Liver (tissue), 9 donors: ENCODE measurements around the gene HSD17B1. TPM values are rescaled to one million over a fixed set of nuclear protein-coding genes. Genes with fewer than 3 reads are reported as not detected.

Experiments
- DNase-seq: peaks from one replicate; pipeline ENCODE4 v3.0.0-alpha.2; 2017; ENCODE audit warnings: low spot score
- H3K27ac ChIP-seq, 2 donors: one replicate each; pipeline ENCODE4 v1.7.0; 2013; ENCODE audit warnings: inconsistent platforms in 2 of 2, low read length in 2 of 2, control low read depth in 1 of 2, low read depth in 1 of 2, mild to moderate bottlenecking in 1 of 2
- H3K27me3 ChIP-seq, 4 donors: one replicate each; pipeline versions ENCODE4 v1.6.1 to v1.7.0; 2013; ENCODE audit warnings: low read length in 3 of 4, inconsistent platforms in 1 of 4, mild to moderate bottlenecking in 1 of 4, moderate library complexity in 1 of 4; ENCODE audit not compliant: control insufficient read depth in 4 of 4, insufficient read depth in 4 of 4
- H3K36me3 ChIP-seq, 4 donors: one replicate each; pipeline versions ENCODE4 v1.6.1 to v1.7.0; 2013; ENCODE audit warnings: low read length in 3 of 4, mild to moderate bottlenecking in 3 of 4, low read depth in 1 of 4, moderate library complexity in 1 of 4; ENCODE audit not compliant: control insufficient read depth in 4 of 4, insufficient read depth in 3 of 4
- H3K4me1 ChIP-seq, 4 donors: one replicate each; pipeline versions ENCODE4 v1.6.1 to v1.7.0; 2013; ENCODE audit warnings: low read length in 3 of 4, mild to moderate bottlenecking in 3 of 4, moderate library complexity in 1 of 4; ENCODE audit not compliant: control insufficient read depth in 4 of 4, insufficient read depth in 4 of 4
- H3K4me3 ChIP-seq, 3 donors: one replicate each; pipeline versions ENCODE4 v1.6.1 to v1.7.0; 2013; ENCODE audit warnings: low read length in 3 of 3, control low read depth in 1 of 3, low read depth in 1 of 3, mild to moderate bottlenecking in 1 of 3
- H3K9ac ChIP-seq, 2 donors: one replicate each; pipeline ENCODE4 v1.7.0; 2013; ENCODE audit warnings: low read length in 2 of 2, mild to moderate bottlenecking in 2 of 2, moderate library complexity in 2 of 2, control low read depth in 1 of 2, low read depth in 1 of 2
- H3K9me3 ChIP-seq, 4 donors: one replicate each; pipeline versions ENCODE4 v1.6.1 to v1.7.0; 2013; ENCODE audit warnings: low read length in 3 of 4; ENCODE audit not compliant: control insufficient read depth in 4 of 4
- FOXA1 ChIP-seq: IDR thresholded peaks from 2 replicates; pipeline ENCODE4 v1.6.1; 2016; ENCODE audit warnings: antibody characterized with exemption
- FOXA2 ChIP-seq: IDR thresholded peaks from 2 replicates; pipeline ENCODE4 v1.6.1; 2016; ENCODE audit warnings: antibody characterized with exemption
- HNF4A ChIP-seq, 2 donors: conservative IDR thresholded peaks; 2 replicates each; pipeline ENCODE4 v1.6.1; 2016; ENCODE audit warnings: antibody characterized with exemption in 2 of 2, mild to moderate bottlenecking in 2 of 2
- JUND ChIP-seq, 2 donors: IDR thresholded peaks; 2 replicates each; pipeline ENCODE4 v1.6.1; 2016; ENCODE audit warnings: antibody characterized with exemption in 2 of 2
- NR2F2 ChIP-seq: IDR thresholded peaks from 2 replicates; pipeline ENCODE4 v1.6.1; 2016; ENCODE audit warnings: antibody characterized with exemption
- SP1 ChIP-seq: IDR thresholded peaks from 2 replicates; pipeline ENCODE4 v1.6.1; 2018; ENCODE audit warnings: antibody characterized with exemption, mild to moderate bottlenecking
- TAF1 ChIP-seq: conservative IDR thresholded peaks from 2 replicates; pipeline ENCODE4 v1.6.1; 2016; ENCODE audit warnings: antibody characterized with exemption, mild to moderate bottlenecking
- WGBS: extraction: QIAGEN DNeasy Blood & Tissue Kit; methylation state at CpG from one replicate; pipeline ENCODE4 v1.1.7; 2013; 5-methylcytosine and 5-hydroxymethylcytosine counted together
- polyA plus RNA-seq, 2 donors: library from polyadenylated mRNA; stranded (reverse) in 1 of 2; unstranded in 1 of 2; fragments of 200-250 nt in 1 of 2; fragments of >200 nt in 1 of 2; fragmentation: Nextera tagmentation in 1 of 2; extraction: Ambion mirVana in 1 of 2; gene quantifications; one replicate each; pipeline versions ENCODE4 v1.2.1 to v1.2.3, GENCODE V29; 2013 to 2015
- total RNA-seq, 2 donors: library from RNA; depleted of rRNA; stranded (reverse); fragments of >200 nt; gene quantifications; one replicate each; pipeline ENCODE4 v1.2.3, GENCODE V29; 2014
- TF ChIP-seq, protein P1 (sequence below): IDR thresholded peaks from 2 replicates; pipeline ENCODE4 v1.6.1; 2016; ENCODE audit warnings: antibody characterized with exemption, mild to moderate bottlenecking
- TF ChIP-seq, protein P2 (sequence below): IDR thresholded peaks from 2 replicates; pipeline ENCODE4 v1.6.1; 2016; ENCODE audit warnings: antibody characterized with exemption
- donor health status: healthy.
- donor health status: healthy.
- donor health status: healthy.
- donor health status: healthy.
- donor health status: healthy.

The HSD17B1 gene
- total and polyA plus RNA-seq, 4 donors, result 0.67 to 1.8 (median 1.0) TPM

DNA sequence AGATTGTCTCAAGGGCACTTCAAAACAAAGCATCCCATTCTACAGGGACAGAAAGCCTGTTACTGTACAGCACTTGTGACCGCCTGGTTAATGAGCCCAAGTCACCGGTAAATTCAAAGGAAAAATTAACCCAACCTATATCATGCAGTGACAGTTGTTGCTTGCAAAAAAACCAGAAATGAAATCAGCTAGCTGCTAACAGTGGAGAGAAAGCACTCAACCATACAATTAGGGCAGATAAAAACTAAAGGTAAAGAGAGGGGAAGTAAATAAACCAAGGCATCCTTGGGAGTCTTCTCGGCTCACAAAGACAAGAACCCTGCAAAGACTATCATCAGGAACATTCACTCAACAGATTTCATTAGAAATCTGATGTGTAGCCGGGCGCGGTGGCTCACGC lies 50.6 kb downstream of the HSD17B1 start:
- H3K4me1 ChIP-seq, result peaks cover 8 to 19% (median 15%) of the 10 kb centered on the region in 4 donors

More for the DNA sequence above, 50.6 kb downstream of the HSD17B1 start:
- Histone ChIP-seq H3K4me3 (no peak overlapping the region), H3K27me3 (no peaks in the 10 kb centered on the region), H3K27ac (no peak overlapping the region), H3K36me3 (peaks cover 0 to 3% (median 0%) of the 10 kb centered on the region in 4 donors), H3K9ac (no peak overlapping the region), H3K9me3 (no peaks in the 10 kb centered on the region)
- 94% methylated on average over 7 of the region's 7 CpGs for WGBS
- no peak for DNase-seq
- no peak for TF ChIP-seq FOXA2
- TF ChIP-seq SP1, result no peak
- no peak for TF ChIP-seq JUND (IDR thresholded peaks at IDR 0.05)
- TF ChIP-seq TAF1, result no peak
- TF ChIP-seq FOXA1, result no peak
- no peak for TF ChIP-seq NR2F2
- TF ChIP-seq, protein P1, sequence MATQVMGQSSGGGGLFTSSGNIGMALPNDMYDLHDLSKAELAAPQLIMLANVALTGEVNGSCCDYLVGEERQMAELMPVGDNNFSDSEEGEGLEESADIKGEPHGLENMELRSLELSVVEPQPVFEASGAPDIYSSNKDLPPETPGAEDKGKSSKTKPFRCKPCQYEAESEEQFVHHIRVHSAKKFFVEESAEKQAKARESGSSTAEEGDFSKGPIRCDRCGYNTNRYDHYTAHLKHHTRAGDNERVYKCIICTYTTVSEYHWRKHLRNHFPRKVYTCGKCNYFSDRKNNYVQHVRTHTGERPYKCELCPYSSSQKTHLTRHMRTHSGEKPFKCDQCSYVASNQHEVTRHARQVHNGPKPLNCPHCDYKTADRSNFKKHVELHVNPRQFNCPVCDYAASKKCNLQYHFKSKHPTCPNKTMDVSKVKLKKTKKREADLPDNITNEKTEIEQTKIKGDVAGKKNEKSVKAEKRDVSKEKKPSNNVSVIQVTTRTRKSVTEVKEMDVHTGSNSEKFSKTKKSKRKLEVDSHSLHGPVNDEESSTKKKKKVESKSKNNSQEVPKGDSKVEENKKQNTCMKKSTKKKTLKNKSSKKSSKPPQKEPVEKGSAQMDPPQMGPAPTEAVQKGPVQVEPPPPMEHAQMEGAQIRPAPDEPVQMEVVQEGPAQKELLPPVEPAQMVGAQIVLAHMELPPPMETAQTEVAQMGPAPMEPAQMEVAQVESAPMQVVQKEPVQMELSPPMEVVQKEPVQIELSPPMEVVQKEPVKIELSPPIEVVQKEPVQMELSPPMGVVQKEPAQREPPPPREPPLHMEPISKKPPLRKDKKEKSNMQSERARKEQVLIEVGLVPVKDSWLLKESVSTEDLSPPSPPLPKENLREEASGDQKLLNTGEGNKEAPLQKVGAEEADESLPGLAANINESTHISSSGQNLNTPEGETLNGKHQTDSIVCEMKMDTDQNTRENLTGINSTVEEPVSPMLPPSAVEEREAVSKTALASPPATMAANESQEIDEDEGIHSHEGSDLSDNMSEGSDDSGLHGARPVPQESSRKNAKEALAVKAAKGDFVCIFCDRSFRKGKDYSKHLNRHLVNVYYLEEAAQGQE, result no peak
- no peak for TF ChIP-seq HNF4A (conservative IDR thresholded peaks at IDR 0.05)
- TF ChIP-seq, protein P2, sequence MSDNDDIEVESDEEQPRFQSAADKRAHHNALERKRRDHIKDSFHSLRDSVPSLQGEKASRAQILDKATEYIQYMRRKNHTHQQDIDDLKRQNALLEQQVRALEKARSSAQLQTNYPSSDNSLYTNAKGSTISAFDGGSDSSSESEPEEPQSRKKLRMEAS, result no peak

Other genes with a start within 250 kb of the HSD17B1 start
- 100 to 1,000 TPM in 1 of 2 donors, 10 to 100 TPM in 1; 68.7 to 301 TPM for gene STAT3, start 164.5 kb upstream of the HSD17B1 start, total RNA-seq
- 100 to 1,000 TPM; 104 to 123 TPM for gene STAT3, start 164.5 kb upstream of the HSD17B1 start, polyA plus RNA-seq
- 10 to 100 TPM in 1 of 2 donors, 1 to 10 TPM in 1; 6.7 to 22.2 TPM for gene CAVIN1, start 129.7 kb upstream of the HSD17B1 start, total RNA-seq
- 10 to 100 TPM in 1 of 2 donors, 1 to 10 TPM in 1; 6.5 to 27.0 TPM for gene CAVIN1, start 129.7 kb upstream of the HSD17B1 start, polyA plus RNA-seq
- gene ATP6V0A1, start 94.0 kb upstream of the HSD17B1 start, total RNA-seq, result 10 to 100 TPM; 52.5 to 94.6 TPM
- 10 to 100 TPM; 31.5 to 37.9 TPM for gene ATP6V0A1, start 94.0 kb upstream of the HSD17B1 start, polyA plus RNA-seq
- 10 to 100 TPM; 20.5 to 37.4 TPM for gene NAGLU, start 16.7 kb upstream of the HSD17B1 start, total RNA-seq
- gene NAGLU, start 16.7 kb upstream of the HSD17B1 start, polyA plus RNA-seq, result 10 to 100 TPM; 15.5 to 41.2 TPM
- 10 to 100 TPM; 18.2 to 33.4 TPM for gene COASY, start 9.2 kb downstream of the HSD17B1 start, total RNA-seq
- gene COASY, start 9.2 kb downstream of the HSD17B1 start, polyA plus RNA-seq, result 10 to 100 TPM; 70.0 to 78.1 TPM
- gene MLX, start 14.2 kb downstream of the HSD17B1 start, total RNA-seq, result 10 to 100 TPM; 19.4 to 40.0 TPM
- 10 to 100 TPM; 29.2 to 35.1 TPM for gene MLX, start 14.2 kb downstream of the HSD17B1 start, polyA plus RNA-seq
- gene PSMC3IP, start 24.8 kb downstream of the HSD17B1 start, total RNA-seq, result 1 to 10 TPM; 1.3 to 3.0 TPM
- gene PSMC3IP, start 24.8 kb downstream of the HSD17B1 start, polyA plus RNA-seq, result under 1 TPM; 0.58 to 0.88 TPM
- gene RETREG3, start 56.5 kb downstream of the HSD17B1 start, total RNA-seq, result 10 to 100 TPM; 41.1 to 44.3 TPM
- gene RETREG3, start 56.5 kb downstream of the HSD17B1 start, polyA plus RNA-seq, result 10 to 100 TPM in 1 of 2 donors, 1 to 10 TPM in 1; 9.0 to 12.1 TPM
- 10 to 100 TPM; 12.5 to 51.1 TPM for gene TUBG1, start 56.8 kb downstream of the HSD17B1 start, total RNA-seq
- 10 to 100 TPM; 26.3 to 28.0 TPM for gene TUBG1, start 56.8 kb downstream of the HSD17B1 start, polyA plus RNA-seq
- 1 to 10 TPM; 1.4 to 5.0 TPM for gene TUBG2, start 106.4 kb downstream of the HSD17B1 start, total RNA-seq
- gene TUBG2, start 106.4 kb downstream of the HSD17B1 start, polyA plus RNA-seq, result 10 to 100 TPM in 1 of 2 donors, 1 to 10 TPM in 1; 5.0 to 10.8 TPM
- 1 to 10 TPM; 4.2 to 8.5 TPM for gene PLEKHH3, start 124.1 kb downstream of the HSD17B1 start, total RNA-seq
- 10 to 100 TPM in 1 of 2 donors, 1 to 10 TPM in 1; 7.4 to 10.3 TPM for gene PLEKHH3, start 124.1 kb downstream of the HSD17B1 start, polyA plus RNA-seq
- gene CCR10, start 128.9 kb downstream of the HSD17B1 start, total RNA-seq, result under 1 TPM; 0.05 to 0.42 TPM
- gene CCR10, start 128.9 kb downstream of the HSD17B1 start, polyA plus RNA-seq, result under 1 TPM; 0.17 to 0.44 TPM
- under 1 TPM; 0.70 to 0.75 TPM for gene CNTNAP1, start 129.6 kb downstream of the HSD17B1 start, total RNA-seq
- gene CNTNAP1, start 129.6 kb downstream of the HSD17B1 start, polyA plus RNA-seq, result under 1 TPM; 0.08 to 0.50 TPM
- gene EZH1, start 192.1 kb downstream of the HSD17B1 start, total RNA-seq, result 10 to 100 TPM; 15.4 to 18.3 TPM
- 1 to 10 TPM; 4.3 to 6.3 TPM for gene EZH1, start 192.1 kb downstream of the HSD17B1 start, polyA plus RNA-seq
- 1 to 10 TPM in 1 of 2 donors, under 1 TPM in 1; 0.92 to 2.9 TPM for gene RAMP2, start 208.3 kb downstream of the HSD17B1 start, total RNA-seq
- 10 to 100 TPM in 1 of 2 donors, 1 to 10 TPM in 1; 7.3 to 17.2 TPM for gene RAMP2, start 208.3 kb downstream of the HSD17B1 start, polyA plus RNA-seq
- 10 to 100 TPM; 40.9 to 43.0 TPM for gene VPS25, start 220.5 kb downstream of the HSD17B1 start, total RNA-seq
- 10 to 100 TPM; 58.9 to 65.7 TPM for gene VPS25, start 220.5 kb downstream of the HSD17B1 start, polyA plus RNA-seq
- 1 to 10 TPM in 1 of 2 donors, under 1 TPM in 1; 0.33 to 7.5 TPM for gene WNK4, start 227.7 kb downstream of the HSD17B1 start, total RNA-seq
- under 1 TPM; 0.40 to 0.60 TPM for gene WNK4, start 227.7 kb downstream of the HSD17B1 start, polyA plus RNA-seq
- gene COA3, start 245.8 kb downstream of the HSD17B1 start, total RNA-seq, result 10 to 100 TPM; 62.3 to 74.1 TPM
- gene COA3, start 245.8 kb downstream of the HSD17B1 start, polyA plus RNA-seq, result 100 to 1,000 TPM; 132 to 294 TPM
- gene CNTD1, start 245.9 kb downstream of the HSD17B1 start, total RNA-seq, result under 1 TPM in 1 of 2 donors, not detected in 1; 0.93 TPM
- gene CNTD1, start 245.9 kb downstream of the HSD17B1 start, polyA plus RNA-seq, result under 1 TPM; 0.28 to 0.89 TPM